Retinal pigment epithelial cell (primary cell): ENCODE results near the gene CHGA.

ENCODE experiments used
- DNase-seq: peaks from one replicate; pipeline ENCODE4 v3.0.0-alpha.2; 2010; ENCODE audit warnings: low read depth
- H3K4me3 ChIP-seq: 2 replicates; pipeline ENCODE4 v1.5.1; 2011; ENCODE audit warnings: mild to moderate bottlenecking, low read length, control low read depth, moderate library complexity
- TF ChIP-seq, protein P1 (sequence below): conservative IDR thresholded peaks from 2 replicates; pipeline ENCODE4 v1.5.1; 2011; ENCODE audit warnings: low read depth, low read length, control low read depth, inconsistent platforms

The CHGA gene

DNA sequence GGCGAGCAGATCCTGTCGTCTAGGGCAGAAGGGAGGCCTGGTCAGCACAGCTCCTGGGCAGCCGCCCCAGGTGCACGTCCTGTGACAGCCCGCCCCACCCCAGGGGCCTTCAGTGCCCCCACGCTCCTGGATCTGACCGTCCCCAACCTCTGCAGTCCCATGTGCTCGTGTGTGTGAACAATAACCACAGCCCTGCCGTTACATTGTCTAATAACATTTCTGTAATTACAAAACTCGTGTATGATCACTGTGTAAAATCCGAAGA, 39.8 kb downstream of the CHGA start:
- no peak overlapping the region for H3K4me3 ChIP-seq
- DNase-seq, result no peak
- TF ChIP-seq, protein P1, sequence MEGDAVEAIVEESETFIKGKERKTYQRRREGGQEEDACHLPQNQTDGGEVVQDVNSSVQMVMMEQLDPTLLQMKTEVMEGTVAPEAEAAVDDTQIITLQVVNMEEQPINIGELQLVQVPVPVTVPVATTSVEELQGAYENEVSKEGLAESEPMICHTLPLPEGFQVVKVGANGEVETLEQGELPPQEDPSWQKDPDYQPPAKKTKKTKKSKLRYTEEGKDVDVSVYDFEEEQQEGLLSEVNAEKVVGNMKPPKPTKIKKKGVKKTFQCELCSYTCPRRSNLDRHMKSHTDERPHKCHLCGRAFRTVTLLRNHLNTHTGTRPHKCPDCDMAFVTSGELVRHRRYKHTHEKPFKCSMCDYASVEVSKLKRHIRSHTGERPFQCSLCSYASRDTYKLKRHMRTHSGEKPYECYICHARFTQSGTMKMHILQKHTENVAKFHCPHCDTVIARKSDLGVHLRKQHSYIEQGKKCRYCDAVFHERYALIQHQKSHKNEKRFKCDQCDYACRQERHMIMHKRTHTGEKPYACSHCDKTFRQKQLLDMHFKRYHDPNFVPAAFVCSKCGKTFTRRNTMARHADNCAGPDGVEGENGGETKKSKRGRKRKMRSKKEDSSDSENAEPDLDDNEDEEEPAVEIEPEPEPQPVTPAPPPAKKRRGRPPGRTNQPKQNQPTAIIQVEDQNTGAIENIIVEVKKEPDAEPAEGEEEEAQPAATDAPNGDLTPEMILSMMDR, result no peak

DNA sequence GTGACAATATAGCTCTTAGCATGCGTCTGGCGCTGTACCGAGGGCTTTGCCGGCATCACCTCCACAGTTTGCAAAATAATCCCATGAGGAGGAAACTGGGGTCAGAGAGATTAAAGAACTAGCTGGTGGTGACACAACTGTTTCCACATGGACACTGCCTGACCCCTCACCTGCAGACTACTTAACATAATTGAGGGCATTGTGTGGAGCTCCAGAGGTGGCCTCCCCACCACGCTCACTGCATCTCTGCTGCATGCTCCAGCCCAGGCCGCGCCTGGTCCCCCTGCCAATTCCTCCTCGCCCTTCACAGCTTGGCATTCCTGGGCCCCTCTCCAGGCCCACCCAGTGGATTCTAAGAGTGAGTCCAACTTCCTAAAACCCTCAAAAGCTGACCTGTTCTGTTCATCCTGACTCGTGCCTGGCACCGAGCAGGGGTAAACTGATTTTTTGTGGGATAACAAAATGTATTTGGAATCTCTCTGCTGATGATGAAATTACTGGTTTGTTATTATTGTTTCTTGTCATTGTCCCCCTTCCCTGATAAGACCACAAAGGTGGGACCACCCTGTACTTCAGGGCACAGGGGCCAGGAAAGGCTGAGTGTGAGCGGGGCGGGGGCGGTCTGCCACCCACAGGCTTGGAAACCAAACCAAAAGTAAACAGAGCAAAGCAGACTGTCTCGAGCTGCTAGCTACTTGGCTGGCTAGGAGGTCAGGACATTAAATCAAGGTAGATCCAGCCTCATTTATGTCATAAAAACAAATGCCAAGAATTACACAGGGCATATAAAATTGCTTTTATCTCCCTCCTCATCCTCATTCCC, 40.6 kb downstream of the CHGA start:
- no peak overlapping the region for H3K4me3 ChIP-seq
- TF ChIP-seq, protein P1, result no peak
- DNase-seq, result no peak

DNA sequence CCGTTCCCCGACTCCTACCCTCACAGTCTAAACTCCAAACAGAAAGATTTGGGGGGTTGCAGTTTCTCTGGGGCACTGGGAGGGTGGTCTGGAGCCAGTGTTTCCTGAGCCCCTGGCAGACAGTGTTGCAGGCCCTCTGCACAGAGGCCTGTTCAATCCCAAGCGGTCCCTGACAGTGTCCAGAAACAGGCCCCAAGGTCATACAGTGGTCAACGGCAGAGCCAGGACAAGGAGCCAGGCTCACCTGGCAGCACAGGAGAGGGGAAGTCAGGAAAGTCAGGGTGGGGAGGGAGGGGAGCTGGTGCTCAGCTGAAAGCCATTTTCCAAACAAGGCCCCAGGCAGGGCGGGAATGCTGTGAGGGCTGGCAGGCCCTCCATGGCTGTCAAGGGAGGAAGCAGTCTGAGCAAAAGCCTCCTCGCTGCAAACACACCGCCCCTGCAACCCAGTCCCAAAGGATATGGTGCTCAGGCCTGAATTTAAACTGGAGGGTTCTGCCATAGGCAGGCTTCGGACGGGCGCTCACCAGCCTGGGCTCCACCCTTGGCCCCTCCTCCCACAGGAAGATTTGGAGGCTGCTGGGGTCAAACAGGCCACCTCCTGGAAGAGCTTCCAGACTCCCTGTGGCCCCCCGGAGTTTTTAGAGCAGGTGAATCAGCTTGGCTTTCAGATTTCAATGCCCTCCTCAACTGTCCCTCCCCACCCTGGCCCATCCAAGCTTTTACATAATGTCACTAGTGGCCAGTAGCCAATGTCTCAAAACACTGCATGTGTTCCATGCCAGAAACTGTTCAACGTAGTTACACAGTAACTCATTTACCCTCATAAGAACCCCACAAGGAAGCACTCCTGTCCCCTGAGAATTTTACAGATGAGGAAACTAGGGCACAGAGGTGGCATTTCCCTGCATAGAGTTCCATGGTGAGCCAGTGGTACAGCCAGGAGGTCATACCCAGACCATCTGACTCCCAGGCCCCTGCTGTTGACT, 41.5 kb downstream of the CHGA start:
- no peak for DNase-seq
- TF ChIP-seq, protein P1, result no peak
- H3K4me3 ChIP-seq, result no peak overlapping the region

DNA sequence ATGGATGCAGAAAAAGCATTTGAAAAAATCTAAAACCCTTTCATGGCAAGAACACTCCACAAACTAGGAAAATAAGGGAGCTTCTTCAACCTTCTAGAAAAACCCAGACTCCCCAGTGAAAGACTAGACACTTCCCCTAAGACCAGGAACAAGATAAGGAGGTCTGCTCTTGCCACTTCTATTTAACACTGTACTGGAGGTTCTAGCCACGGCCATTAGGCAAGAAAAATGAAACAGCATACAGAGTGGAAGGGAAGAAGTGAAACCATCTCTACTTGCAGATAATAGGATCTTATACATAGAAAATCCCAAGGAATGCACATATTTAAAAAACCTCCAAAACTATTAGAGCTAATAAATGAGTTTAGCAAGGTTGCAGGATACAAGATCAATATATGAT, 42.3 kb downstream of the CHGA start:
- DNase-seq, result no peak
- no peak overlapping the region for H3K4me3 ChIP-seq
- TF ChIP-seq, protein P1, result no peak

DNA sequence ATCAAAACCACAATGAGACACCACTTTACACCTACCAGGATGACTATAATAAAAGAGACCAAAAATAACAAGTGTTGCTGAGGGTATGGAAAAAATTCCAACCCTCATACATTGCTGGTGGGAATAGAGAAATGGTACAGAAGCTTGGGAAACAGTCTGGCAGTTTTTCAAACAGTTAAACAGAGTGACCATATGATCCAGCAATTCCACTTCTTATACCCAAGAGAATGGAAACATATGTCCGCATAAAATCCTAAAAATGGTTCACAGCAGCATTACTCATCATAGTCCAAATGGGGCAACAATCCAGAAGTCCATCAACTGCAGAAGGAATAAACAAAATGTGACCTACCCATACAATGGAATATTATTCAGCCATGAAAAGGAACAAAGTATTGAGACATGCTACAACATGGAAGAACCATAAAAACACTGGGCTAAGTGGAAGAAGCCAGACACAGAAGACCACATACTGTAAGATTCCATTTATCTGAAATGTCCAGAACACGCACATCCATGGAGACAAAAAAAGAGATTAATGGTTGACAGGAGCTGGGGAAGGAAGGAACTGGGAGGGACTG, 44.5 kb downstream of the CHGA start:
- no peak for DNase-seq
- TF ChIP-seq, protein P1, result no peak

DNA sequence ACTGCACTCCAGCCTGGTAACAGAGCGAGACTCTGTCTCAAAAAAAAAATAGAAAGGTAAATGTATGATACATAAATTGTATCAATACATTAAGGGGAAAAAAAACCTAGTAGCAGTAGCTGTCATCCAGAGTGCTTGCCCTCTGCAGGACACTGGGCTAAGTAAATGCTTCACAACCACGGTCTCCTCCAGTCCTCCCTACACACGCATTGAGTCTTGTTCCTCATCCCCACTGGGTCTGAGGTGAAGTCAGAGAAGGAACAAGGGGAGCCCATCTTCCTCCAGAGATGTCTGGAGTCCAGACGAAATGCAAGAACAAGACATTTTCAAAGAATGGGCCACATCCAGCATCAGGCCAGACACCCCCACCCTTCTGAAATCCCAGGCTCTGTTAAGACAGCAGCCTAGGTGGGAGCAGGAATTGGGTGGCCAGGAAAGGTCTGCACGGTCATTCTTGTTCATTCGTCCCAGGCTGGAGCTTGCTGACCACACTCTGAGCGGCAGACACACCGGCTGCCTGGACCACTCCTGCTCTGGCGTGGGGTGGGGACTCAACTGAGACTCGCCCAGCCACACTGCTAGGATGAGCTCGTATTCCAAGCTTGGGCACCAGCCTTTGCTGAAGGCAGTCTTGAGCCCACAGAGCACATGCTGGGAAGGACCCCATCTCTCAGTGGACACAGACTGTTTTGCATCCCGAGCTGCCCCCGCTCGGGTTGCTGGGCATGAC, 45.5 kb downstream of the CHGA start:
- TF ChIP-seq, protein P1, result no peak
- no peak for DNase-seq
- no peak overlapping the region for H3K4me3 ChIP-seq

More for the DNA sequence above, 44.5 kb downstream of the CHGA start:
- H3K4me3 ChIP-seq, result no peak overlapping the region
